Lower leg skin (tissue), 4 donors: Measurements from ENCODE around the gene PDK1. TPM values are rescaled to one million over a fixed set of nuclear protein-coding genes. Genes with fewer than 3 reads are reported as not detected.
"Not testable (repeated sequence)": the region's sequence is repeated elsewhere in the genome, so short reads cannot be mapped to it uniquely, and the experiment has no call there.

Experiments
- DNase-seq, 2 donors: peaks; one replicate each; pipeline ENCODE4 v3.0.0-alpha.2; 2019; ENCODE audit warnings: low spot score in 2 of 2
- H3K4me3 ChIP-seq: fragments of 200-600 bp; sonication (generic); 2 replicates; pipeline ENCODE4 v1.5.1; 2017; ENCODE audit warnings: mild to moderate bottlenecking, low read depth; ENCODE audit not compliant: poor library complexity, severe bottlenecking
- POLR2A ChIP-seq, 2 donors: fragments of 450-650 bp; IDR thresholded peaks; one replicate each; pipeline ENCODE4 v1.6.1; 2016 to 2017; ENCODE audit warnings: antibody characterized with exemption in 2 of 2, mild to moderate bottlenecking in 1 of 2, moderate library complexity in 1 of 2
- WGBS, 2 donors: methylation state at CpG; one replicate each; pipeline ENCODE4 v1.1.5; 2018; 5-methylcytosine and 5-hydroxymethylcytosine counted together
- intact Hi-C: fragments of 100-400 bp; cut with DNase I; formaldehyde crosslinking; loops from one replicate; pipeline ENCODE4 v1.15.0; 2023; ENCODE audit warnings: low total_unique reads
- total RNA-seq, 4 donors: library from RNA; depleted of rRNA; stranded (reverse); fragments of >200 nt; gene quantifications; one replicate each; pipeline ENCODE4 v1.1.0, GENCODE V29; 2016
- TF ChIP-seq, protein P1 (sequence below), 3 donors: fragments of 450-650 bp; IDR thresholded peaks; one replicate each; pipeline ENCODE4 v1.5.1; 2016; ENCODE audit warnings: antibody characterized with exemption in 3 of 3, mild to moderate bottlenecking in 3 of 3, moderate library complexity in 2 of 3

PDK1 gene
- total RNA-seq, 4 donors from 2014 or later, result 34.8 to 117 (median 54.8) TPM

DNA sequence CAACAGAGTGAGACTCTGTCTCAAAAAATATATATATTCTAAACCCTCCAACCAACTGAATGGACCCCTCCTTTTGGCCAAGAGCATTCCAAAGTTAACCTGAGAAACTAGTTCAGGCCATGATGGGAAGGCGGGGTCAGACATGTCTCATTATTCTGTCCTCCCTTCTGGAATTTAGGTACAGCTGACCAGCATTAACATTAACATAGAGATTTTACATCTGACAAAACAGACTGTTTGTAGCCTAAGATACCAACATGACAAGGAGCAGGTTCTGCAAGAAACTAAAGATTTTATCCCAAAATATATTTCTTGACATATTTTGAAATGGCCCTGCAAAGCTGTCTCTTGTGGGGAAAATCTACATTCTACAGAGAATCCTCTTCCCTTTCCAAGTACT is 6.8 kb upstream of the PDK1 start:
- intact Hi-C loops, result no loop called here
- no peak overlapping the region for H3K4me3 ChIP-seq
- DNase-seq, result no peak
- 83 to 86% methylated on average over 1 of the region's 1 CpG for WGBS, 2 donors
- no peak for TF ChIP-seq POLR2A (IDR thresholded peaks at IDR 0.05)
- TF ChIP-seq, protein P1, sequence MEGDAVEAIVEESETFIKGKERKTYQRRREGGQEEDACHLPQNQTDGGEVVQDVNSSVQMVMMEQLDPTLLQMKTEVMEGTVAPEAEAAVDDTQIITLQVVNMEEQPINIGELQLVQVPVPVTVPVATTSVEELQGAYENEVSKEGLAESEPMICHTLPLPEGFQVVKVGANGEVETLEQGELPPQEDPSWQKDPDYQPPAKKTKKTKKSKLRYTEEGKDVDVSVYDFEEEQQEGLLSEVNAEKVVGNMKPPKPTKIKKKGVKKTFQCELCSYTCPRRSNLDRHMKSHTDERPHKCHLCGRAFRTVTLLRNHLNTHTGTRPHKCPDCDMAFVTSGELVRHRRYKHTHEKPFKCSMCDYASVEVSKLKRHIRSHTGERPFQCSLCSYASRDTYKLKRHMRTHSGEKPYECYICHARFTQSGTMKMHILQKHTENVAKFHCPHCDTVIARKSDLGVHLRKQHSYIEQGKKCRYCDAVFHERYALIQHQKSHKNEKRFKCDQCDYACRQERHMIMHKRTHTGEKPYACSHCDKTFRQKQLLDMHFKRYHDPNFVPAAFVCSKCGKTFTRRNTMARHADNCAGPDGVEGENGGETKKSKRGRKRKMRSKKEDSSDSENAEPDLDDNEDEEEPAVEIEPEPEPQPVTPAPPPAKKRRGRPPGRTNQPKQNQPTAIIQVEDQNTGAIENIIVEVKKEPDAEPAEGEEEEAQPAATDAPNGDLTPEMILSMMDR (IDR thresholded peaks at IDR 0.05), result no peak

DNA sequence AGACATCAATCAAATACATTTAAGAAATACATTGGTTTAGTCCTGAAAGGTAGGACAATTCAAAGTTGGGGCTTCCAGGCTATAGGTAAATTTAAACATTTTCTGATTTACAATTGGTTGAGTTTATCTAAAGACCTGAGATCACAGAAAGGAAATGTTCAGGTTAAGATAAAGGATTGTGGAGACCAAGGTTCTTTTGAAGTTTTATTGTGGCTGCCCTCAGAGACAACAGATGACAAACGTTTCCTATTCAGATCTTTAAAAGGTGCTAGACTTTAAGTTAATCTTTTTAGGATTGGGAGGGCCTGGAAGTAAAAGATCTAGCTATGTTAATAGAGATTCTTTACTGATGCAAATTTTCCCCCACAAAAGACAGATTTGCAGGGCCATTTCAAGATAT is 6.1 kb upstream of the PDK1 start:
- DNase-seq, intact Hi-C loops, H3K4me3 ChIP-seq: not testable (repeated sequence)
- WGBS, 2 donors, result 56 to 80% methylated on average over 1 of the region's 1 CpG

DNA sequence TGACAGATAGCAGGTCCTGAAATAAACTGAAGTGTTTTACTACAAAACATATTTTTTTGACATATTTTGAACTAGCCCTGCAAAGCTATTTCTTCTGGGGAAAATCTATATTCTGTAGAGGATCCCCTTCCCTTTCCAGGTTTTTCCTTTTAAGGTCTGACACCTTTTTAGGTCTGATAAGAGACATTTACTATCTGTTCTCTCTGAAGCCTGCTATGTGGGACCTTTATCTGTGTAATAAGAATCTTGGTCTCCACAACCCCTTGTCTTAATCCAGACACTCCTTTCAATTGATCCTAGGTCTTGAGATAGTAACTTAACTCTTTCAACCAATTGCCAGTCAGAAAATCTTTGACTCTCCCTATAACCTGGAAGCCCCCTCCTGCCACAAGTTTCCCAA is 5.5 kb upstream of the PDK1 start:
- no peak for DNase-seq
- TF ChIP-seq, protein P1 (IDR thresholded peaks at IDR 0.05), result no peak
- no peak for TF ChIP-seq POLR2A (IDR thresholded peaks at IDR 0.05)
- no peak overlapping the region for H3K4me3 ChIP-seq
- intact Hi-C loops, result no loop called here

DNA sequence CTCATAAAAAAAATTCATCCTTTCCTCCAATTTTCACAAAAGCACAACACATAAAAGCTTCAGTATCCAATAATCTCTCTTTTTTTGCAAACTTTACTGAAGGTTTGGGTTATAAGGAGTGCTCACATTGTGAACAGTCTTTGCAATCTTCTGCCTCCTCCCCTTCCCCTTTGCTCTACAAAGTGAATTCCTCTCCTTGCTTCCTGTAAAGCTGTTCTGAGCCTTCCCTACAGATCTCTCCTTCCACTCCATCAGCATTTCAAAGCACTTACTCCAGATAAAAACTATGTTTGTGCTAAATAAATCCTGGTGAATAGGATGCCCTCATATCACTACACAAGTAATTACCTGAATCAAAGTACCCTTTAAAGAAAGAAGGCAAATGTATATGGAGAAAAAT is 4.6 kb upstream of the PDK1 start:
- no peak overlapping the region for H3K4me3 ChIP-seq
- DNase-seq, result no peak
- TF ChIP-seq, protein P1 (IDR thresholded peaks at IDR 0.05), result no peak
- no peak for TF ChIP-seq POLR2A (IDR thresholded peaks at IDR 0.05)
- intact Hi-C loops, result no loop called here

DNA sequence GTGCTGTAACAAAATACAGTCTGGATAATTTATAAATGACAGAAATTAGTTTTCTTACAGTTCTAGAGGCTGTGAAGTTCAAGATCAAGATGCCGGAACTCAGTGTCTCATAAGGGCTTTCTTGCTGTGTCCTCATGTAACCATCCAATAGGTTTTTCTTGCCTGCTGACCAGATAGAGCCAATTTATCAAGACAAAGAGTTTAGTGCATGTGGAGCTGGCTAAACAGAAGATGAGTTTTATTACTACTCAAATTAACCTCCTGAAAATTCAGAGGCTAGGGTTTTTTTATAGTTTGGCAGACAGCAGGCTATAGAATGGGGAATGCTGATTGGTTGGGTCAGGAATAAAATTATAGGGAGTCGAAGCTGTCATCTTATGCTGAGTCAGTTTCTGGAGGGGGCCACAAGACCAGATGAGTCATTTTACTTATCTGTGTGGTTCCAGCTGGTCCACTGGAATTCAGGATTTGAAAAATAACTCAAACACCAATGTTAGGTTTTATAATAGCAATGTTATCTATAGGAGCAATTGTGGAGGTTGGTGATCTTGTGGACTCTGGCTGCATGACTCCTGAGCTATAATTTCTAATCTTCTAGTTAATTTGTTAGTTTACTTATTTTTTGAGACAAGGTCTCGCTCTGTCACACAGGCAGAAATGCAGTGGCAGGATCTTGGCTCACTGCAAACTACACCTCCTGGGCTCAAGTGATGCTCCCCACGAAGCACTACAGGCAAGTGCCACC is 3.2 kb upstream of the PDK1 start:
- H3K4me3 ChIP-seq, result no peak overlapping the region
- intact Hi-C loops, result no loop called here
- DNase-seq, result no peak
- TF ChIP-seq, protein P1 (IDR thresholded peaks at IDR 0.05), result no peak
- TF ChIP-seq POLR2A (IDR thresholded peaks at IDR 0.05), result no peak
- WGBS, 2 donors, result 73 to 77% methylated on average over 4 of the region's 4 CpGs

DNA sequence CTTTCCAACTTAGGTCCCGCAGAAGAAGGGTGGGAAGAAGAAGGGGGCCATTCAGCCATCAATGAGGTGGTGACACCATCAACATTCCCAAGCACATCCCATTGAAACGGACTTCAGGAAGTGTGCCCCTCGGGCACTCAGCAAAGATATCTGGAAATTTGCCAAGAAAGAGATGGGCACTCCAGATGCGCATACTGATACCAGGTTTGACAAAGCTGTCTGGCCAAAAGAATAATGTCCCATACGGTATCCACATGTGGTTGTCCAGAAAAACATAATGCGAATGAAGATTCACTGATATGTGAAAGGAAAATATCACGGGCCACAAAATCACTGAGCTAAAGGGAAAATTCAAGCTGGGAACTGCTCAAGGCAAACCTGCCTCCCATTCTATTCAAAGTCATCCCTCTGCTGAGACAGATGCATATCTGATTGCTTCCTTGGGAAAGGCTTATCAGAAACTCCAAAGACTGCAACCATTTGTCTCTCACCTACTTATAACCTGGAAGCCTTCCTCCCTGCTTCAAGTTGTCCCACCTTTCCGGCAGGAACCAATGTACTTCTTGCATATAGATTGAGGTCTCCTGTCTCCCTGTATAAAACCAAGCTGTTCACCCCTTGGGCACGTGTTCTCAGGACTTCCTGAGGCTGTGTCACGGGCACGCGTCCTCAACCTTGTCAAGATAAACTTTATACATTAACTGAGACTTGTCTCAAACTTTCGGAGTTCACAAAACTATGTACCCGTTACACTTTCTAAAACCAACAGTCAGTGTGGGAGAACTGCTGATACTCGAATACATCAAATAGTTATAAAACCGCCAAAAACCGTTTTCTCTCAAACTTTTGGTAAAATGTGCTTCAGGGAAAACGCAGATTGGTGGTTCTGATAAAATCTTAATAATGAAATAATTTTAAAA is 1.3 kb upstream of the PDK1 start:
- no peak for DNase-seq
- 59 to 60% methylated on average over 18 of the region's 18 CpGs for WGBS, 2 donors
- TF ChIP-seq POLR2A (IDR thresholded peaks at IDR 0.05), result no peak
- TF ChIP-seq, protein P1 (IDR thresholded peaks at IDR 0.05), result no peak
- intact Hi-C loops, result no loop called here
- no peak overlapping the region for H3K4me3 ChIP-seq
